Left hindlimb (tissue), 1 donor: ENCODE results near the gene CDR2.
"Not testable (repeated sequence)": the region's sequence is repeated elsewhere in the genome, so short reads cannot be mapped to it uniquely, and the experiment has no call there.

Source experiments
- DNase-seq: peaks from one replicate; pipeline ENCODE4 v3.0.0-alpha.2; 2018

The CDR2 gene

GRCh38 chr16:22301423-22301822 lies 73.0 kb downstream of the CDR2 start:
- not testable (repeated sequence) for DNase-seq

GRCh38 chr16:22300427-22301071 lies 73.9 kb downstream of the CDR2 start:
- DNase-seq: no peak

- DNase-seq: no peak
Observed at GRCh38 chr16:22299036-22299435, 75.4 kb downstream of the CDR2 start.

- DNase-seq: peak; percentile 87
Observed at GRCh38 chr16:22297871-22298733, 76.3 kb downstream of the CDR2 start.

GRCh38 chr16:22297114-22297870 lies 77.1 kb downstream of the CDR2 start, which contains the start of gene POLR3E:
TSS of gene POLR3E (plus strand) at chr16:22297409. CDS start at chr16:22302969, 5,560 bp downstream.
- DNase-seq: peak; percentile 100

- peak; percentile 23 for DNase-seq
Observed at GRCh38 chr16:22296225-22297113, 78.0 kb downstream of the CDR2 start.
